ENCODE measurements around the gene SNX4. TPM values are rescaled to one million over a fixed set of nuclear protein-coding genes. Genes with fewer than 3 reads are reported as not detected.
A peak's percentile ranks its signal among the peaks of the same experiment; 100 is the strongest.

SNX4 gene
- total RNA-seq, 4 donors from 2014 or later: 31.3 to 53.5 (median 38.8) TPM

DNA sequence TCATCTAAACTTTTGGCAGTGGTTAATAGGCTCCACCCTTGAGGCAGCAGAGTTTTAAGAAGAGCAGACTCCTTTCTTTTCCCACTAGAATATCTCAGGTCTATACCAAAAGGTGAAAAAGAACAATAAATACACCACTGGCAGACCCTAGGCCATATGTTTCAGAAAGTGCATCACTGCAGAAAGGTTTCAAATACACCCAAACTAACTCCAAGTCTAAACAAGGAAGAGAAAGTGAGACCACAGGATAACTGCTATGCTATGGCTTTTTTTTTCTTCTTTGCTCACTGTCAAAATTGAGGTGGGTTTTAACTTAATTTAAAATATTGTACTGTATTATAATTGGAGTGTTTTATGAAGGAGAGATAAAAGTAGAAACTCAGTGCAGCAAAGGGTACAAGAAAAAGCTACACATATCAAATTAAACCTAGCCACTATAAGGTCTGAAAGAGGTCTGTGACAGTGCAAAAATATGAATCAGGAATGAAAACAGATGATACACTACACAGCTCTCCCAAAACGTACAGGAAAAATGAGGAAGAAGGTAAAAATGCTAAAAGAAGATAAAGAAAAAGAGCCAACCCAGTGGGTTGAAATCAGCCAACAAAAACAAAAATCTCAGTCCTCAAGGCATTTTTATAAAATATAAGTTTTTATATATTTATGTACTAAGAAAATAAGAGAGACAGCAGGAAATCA is 8.4 kb downstream of the SNX4 start:
- ATAC-seq: no peak
- H3K4me3 ChIP-seq: no peak overlapping the region
- in situ Hi-C loops (cut with MboI; ENCODE audit: low sequenced_read_pairs in 4 of 4): no loop called here
- intact Hi-C loops (cut with DNase I; ENCODE audit: low total_unique reads): loop anchor here (10.0 kb wide), 1 partner anchor 187 kb away; no protein-coding TSS in a partner anchor
- TF ChIP-seq, protein P1, sequence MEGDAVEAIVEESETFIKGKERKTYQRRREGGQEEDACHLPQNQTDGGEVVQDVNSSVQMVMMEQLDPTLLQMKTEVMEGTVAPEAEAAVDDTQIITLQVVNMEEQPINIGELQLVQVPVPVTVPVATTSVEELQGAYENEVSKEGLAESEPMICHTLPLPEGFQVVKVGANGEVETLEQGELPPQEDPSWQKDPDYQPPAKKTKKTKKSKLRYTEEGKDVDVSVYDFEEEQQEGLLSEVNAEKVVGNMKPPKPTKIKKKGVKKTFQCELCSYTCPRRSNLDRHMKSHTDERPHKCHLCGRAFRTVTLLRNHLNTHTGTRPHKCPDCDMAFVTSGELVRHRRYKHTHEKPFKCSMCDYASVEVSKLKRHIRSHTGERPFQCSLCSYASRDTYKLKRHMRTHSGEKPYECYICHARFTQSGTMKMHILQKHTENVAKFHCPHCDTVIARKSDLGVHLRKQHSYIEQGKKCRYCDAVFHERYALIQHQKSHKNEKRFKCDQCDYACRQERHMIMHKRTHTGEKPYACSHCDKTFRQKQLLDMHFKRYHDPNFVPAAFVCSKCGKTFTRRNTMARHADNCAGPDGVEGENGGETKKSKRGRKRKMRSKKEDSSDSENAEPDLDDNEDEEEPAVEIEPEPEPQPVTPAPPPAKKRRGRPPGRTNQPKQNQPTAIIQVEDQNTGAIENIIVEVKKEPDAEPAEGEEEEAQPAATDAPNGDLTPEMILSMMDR (IDR thresholded peaks at IDR 0.05 in 4 of 5, conservative IDR thresholded peaks at IDR 0.05 in 1 of 5): no peak
- TF ChIP-seq POLR2A (IDR thresholded peaks at IDR 0.05): no peak
- H3K27ac ChIP-seq: peak overlapping the region in 2 of 4 donors; percentile 11 to 44
- no peaks in the 10 kb centered on the region for H3K9me3 ChIP-seq
- DNase-seq: no peak
- peaks cover 0 to 3% of the 10 kb centered on the region in 2 donors for H3K36me3 ChIP-seq
- H3K27me3 ChIP-seq: no peaks in the 10 kb centered on the region
- peaks cover 11% of the 10 kb centered on the region in 2 donors for H3K4me1 ChIP-seq

DNA sequence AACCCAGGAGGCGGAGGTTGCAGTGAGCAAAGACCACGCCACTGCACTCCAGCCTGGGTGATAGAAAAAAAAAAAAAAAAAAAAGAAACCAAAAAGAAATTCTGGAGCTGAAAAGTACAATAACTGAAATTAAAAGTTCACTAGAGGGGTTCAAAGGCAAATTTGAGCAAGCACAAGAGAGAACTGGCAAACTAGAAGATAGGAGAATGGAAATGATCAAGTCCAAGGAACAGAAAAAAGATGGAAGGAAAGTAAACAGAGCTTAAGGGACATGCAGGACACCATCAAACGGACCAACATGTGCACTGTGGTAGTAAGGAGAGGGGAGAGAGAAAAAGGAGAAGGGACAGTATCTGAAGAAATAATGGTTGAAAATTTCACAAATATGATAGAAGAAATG is 12.9 kb downstream of the SNX4 start:
- H3K27me3 ChIP-seq: no peaks in the 10 kb centered on the region
- H3K9me3 ChIP-seq: no peaks in the 10 kb centered on the region
- no peak for TF ChIP-seq POLR2A (IDR thresholded peaks at IDR 0.05)
- TF ChIP-seq, protein P1 (IDR thresholded peaks at IDR 0.05 in 4 of 5, conservative IDR thresholded peaks at IDR 0.05 in 1 of 5): no peak
- no peak for DNase-seq
- ATAC-seq: no peak
- no peak overlapping the region for H3K4me3 ChIP-seq
- H3K27ac ChIP-seq: no peak overlapping the region
- peaks cover 0 to 31% of the 10 kb centered on the region in 2 donors for H3K36me3 ChIP-seq
- intact Hi-C loops (cut with DNase I; ENCODE audit: low total_unique reads): no loop called here
- in situ Hi-C loops (cut with MboI; ENCODE audit: low sequenced_read_pairs in 4 of 4): no loop called here
- peaks cover 8 to 9% of the 10 kb centered on the region in 2 donors for H3K4me1 ChIP-seq

DNA sequence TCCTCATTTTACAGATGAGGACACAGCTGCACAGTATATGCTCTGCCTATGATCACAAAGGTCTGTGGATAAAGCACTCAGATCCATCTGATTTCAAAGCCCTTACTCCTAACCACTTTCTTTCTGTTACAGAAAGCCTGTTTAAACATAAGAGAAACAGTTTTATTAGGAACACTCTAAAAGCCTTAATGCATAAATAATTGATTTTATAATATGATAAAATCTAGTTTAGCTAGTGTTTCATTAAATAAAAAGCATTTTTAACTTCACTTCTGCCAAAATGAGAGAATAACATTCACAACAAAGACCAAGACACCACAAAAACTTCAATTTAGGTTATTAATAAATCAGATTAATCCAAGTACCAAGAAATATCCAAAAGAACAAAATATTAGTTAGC is 21.4 kb downstream of the SNX4 start:
- in situ Hi-C loops (cut with MboI; ENCODE audit: low sequenced_read_pairs in 4 of 4): no loop called here
- TF ChIP-seq POLR2A (IDR thresholded peaks at IDR 0.05): no peak
- TF ChIP-seq, protein P1 (IDR thresholded peaks at IDR 0.05 in 4 of 5, conservative IDR thresholded peaks at IDR 0.05 in 1 of 5): no peak
- ATAC-seq: no peak

DNA sequence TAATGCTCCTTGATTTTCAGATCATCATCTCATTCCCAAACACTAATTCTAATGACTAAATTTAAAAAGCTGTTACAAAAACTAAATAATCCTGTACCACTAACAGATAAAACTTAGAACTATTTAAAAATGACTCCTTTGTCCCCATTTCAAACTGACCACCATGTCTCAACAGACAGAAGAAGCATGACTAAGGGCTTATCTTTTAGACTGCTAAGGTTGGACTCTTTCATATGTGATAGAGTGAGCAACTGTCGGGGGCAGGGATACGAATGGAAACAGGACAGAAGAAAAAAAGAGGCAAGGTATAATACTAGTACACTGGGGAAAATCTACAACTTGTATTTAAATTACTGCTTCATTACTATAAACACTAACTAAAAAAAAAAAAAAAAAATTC is 23.3 kb downstream of the SNX4 start:
- Histone ChIP-seq H3K4me3 (no peak overlapping the region), H3K27me3 (no peaks in the 10 kb centered on the region), H3K4me1 (no peaks in the 10 kb centered on the region), H3K27ac (no peak overlapping the region), H3K36me3 (peaks cover 0 to 42% of the 10 kb centered on the region in 2 donors), H3K9me3 (no peaks in the 10 kb centered on the region)
- in situ Hi-C loops (cut with MboI; ENCODE audit: low sequenced_read_pairs in 4 of 4): no loop called here
- DNase-seq (no peak), ATAC-seq (no peak)
- intact Hi-C loops (cut with DNase I; ENCODE audit: low total_unique reads): no loop called here
- TF ChIP-seq, protein P1 (IDR thresholded peaks at IDR 0.05 in 4 of 5, conservative IDR thresholded peaks at IDR 0.05 in 1 of 5): no peak
- TF ChIP-seq POLR2A (IDR thresholded peaks at IDR 0.05): no peak

More for the DNA sequence above, 21.4 kb downstream of the SNX4 start:
- Histone ChIP-seq H3K4me3 (no peak overlapping the region), H3K27ac (no peak overlapping the region), H3K9me3 (no peaks in the 10 kb centered on the region), H3K27me3 (no peaks in the 10 kb centered on the region), H3K4me1 (no peaks in the 10 kb centered on the region), H3K36me3 (peaks cover 0 to 48% of the 10 kb centered on the region in 2 donors)
- no peak for DNase-seq
- intact Hi-C loops (cut with DNase I; ENCODE audit: low total_unique reads): no loop called here

Measured in gastrocnemius medialis (tissue), 4 donors.